NCI-H460 (cell line): ENCODE data around the gene EBF3. TPM values are rescaled to one million over a fixed set of nuclear protein-coding genes. Genes with fewer than 3 reads are reported as not detected.

Experiments used
- DNase-seq: peaks from one replicate; pipeline ENCODE4 v3.0.0-alpha.2; 2016; ENCODE audit warnings: low read depth; ENCODE audit errors: extremely low read depth
- total RNA-seq: library from RNA; depleted of rRNA; stranded (reverse); fragments of >200 nt; shearing (Covaris generic); gene quantifications from 2 replicates; pipeline ENCODE4 v1.2.3, GENCODE V29; 2014

The EBF3 gene
- total RNA-seq, 1 experiment from 2014 or later, result not detected

- DNase-seq, result no peak
These were observed 48.3 kb downstream of the EBF3 start for GRCh38 chr10:129915526-129916378.

- DNase-seq, result no peak
These were observed 49.1 kb downstream of the EBF3 start for GRCh38 chr10:129914960-129915359.

GRCh38 chr10:129914153-129914855 lies 49.8 kb downstream of the EBF3 start:
- DNase-seq, result no peak

GRCh38 chr10:129912986-129913695 lies 50.9 kb downstream of the EBF3 start:
- no peak for DNase-seq

- DNase-seq, result no peak
These were observed 51.7 kb downstream of the EBF3 start for GRCh38 chr10:129912166-129912917.

GRCh38 chr10:129911451-129912165 lies 52.5 kb downstream of the EBF3 start:
- DNase-seq, result no peak

GRCh38 chr10:129910861-129911260 lies 53.2 kb downstream of the EBF3 start:
- DNase-seq, result no peak

- no peak for DNase-seq
These were observed 54.4 kb downstream of the EBF3 start for GRCh38 chr10:129909531-129910256.

- DNase-seq, result no peak
These were observed 55.0 kb downstream of the EBF3 start for GRCh38 chr10:129909080-129909479.

GRCh38 chr10:129908406-129908805 lies 55.7 kb downstream of the EBF3 start:
- DNase-seq, result no peak

GRCh38 chr10:129905553-129905952 lies 58.5 kb downstream of the EBF3 start:
- no peak for DNase-seq

- DNase-seq, result no peak
These were observed 59.8 kb downstream of the EBF3 start for GRCh38 chr10:129904323-129904722.

- no peak for DNase-seq
These were observed 62.6 kb downstream of the EBF3 start for GRCh38 chr10:129901389-129902006.

GRCh38 chr10:129900825-129901224 lies 63.2 kb downstream of the EBF3 start:
- no peak for DNase-seq

- no peak for DNase-seq
These were observed 64.6 kb downstream of the EBF3 start for GRCh38 chr10:129899276-129900130.

- no peak for DNase-seq
These were observed 65.3 kb downstream of the EBF3 start for GRCh38 chr10:129898706-129899268.

- DNase-seq, result no peak
These were observed 66.0 kb downstream of the EBF3 start for GRCh38 chr10:129897871-129898626.
